GM13976 (cell line): ENCODE data around the gene LRRC55.

Experiments
- DNase-seq: peaks from one replicate; pipeline ENCODE4 v3.0.0; 2012; ENCODE audit warnings: low spot score
- in situ Hi-C: fragments of 300-500 bp; cut with MboI; formaldehyde crosslinking; loops from one replicate; pipeline ENCODE4 v1.12.0; 2022; ENCODE audit warnings: low sequenced_read_pairs, mixed read lengths, inconsistent platforms; ENCODE audit not compliant: unreplicated experiment
- TF ChIP-seq, protein P1 (sequence below): IDR thresholded peaks from 2 replicates; pipeline ENCODE4 v1.5.1; 2012; ENCODE audit warnings: borderline replicate concordance, mild to moderate bottlenecking; ENCODE audit not compliant: insufficient read depth; ENCODE audit errors: extremely low read depth, missing control alignments, control extremely low read depth

Gene LRRC55

DNA sequence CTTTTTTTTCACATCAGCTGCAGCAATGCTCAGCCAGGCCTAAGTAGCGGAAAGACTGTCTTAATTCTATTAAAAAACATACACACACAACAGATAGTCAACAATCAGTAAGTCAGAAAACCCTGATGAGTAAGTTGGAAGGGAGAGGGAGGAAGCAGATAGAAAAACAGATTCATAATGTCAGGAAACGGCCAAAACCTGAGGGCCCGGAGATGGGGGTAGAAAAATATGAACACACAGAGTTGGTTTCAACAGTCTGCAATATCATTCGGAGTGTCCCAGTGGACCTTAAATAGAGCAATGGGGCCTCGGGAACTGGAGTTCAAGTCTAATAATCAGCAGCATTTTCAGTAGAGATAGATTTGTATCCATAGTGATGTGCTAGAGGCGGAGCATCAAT lies 14.8 kb downstream of the LRRC55 start:
- no peak for DNase-seq
- in situ Hi-C loops: no loop called here
- TF ChIP-seq, protein P1, sequence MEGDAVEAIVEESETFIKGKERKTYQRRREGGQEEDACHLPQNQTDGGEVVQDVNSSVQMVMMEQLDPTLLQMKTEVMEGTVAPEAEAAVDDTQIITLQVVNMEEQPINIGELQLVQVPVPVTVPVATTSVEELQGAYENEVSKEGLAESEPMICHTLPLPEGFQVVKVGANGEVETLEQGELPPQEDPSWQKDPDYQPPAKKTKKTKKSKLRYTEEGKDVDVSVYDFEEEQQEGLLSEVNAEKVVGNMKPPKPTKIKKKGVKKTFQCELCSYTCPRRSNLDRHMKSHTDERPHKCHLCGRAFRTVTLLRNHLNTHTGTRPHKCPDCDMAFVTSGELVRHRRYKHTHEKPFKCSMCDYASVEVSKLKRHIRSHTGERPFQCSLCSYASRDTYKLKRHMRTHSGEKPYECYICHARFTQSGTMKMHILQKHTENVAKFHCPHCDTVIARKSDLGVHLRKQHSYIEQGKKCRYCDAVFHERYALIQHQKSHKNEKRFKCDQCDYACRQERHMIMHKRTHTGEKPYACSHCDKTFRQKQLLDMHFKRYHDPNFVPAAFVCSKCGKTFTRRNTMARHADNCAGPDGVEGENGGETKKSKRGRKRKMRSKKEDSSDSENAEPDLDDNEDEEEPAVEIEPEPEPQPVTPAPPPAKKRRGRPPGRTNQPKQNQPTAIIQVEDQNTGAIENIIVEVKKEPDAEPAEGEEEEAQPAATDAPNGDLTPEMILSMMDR: no peak

DNA sequence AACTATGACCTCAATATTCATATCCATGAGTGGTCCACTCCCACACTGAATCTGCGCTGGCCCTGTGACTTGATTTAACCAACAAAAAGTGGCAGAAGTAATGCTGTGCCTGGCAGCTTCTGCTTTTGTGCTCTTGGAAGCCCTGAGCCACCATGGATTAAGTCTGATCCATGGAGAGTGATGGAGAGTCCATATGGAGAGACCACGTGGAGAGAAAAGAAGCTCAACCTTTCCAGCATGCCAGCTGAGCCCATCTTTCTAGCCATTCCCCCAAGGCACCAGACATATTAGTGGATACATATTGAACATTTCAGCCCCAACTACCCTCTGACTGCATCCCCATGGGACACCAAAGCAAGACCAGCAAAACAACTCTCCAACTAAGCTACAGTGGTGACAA lies 16.0 kb downstream of the LRRC55 start:
- in situ Hi-C loops: no loop called here
- no peak for DNase-seq
- TF ChIP-seq, protein P1: no peak

DNA sequence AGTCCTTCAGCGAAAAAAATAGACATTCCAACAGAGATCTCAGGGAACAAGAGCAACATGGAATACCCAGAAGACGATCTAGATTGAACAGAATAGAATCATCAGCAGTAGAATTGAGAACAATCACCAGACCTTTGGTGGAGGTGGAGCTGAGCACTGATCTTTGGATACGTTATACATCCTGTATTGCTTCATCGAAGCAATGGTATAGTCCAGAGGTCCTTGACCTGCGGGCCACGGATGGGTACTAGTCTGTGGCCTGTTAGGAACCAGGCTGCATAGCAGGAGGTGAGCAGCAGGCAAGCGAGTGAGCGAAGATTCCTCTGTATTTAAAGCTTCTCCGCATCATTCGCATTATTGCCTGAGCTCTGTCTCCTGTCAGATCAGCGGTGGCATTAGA lies 17.6 kb downstream of the LRRC55 start:
- DNase-seq: no peak
- in situ Hi-C loops: no loop called here
- TF ChIP-seq, protein P1: no peak

DNA sequence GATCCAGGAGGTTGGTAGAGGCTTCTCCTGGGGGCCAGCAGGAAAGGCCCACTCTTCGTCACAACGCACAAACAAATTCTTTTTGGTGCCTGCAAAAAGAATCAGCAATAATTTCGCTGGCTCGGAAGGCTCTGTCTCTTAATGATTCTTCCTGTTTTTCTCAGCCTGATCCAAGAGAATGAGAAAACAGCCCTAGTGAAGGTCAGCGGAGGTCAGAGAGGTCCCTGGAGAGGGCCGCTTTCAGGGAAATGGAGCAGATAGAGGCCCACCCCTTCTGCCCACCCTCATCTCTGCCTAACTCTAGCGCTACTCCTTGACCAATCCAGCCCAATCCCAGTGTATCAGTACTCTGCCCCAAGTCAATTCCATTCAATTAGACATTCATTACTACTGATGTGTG lies 19.2 kb downstream of the LRRC55 start:
- TF ChIP-seq, protein P1: no peak
- DNase-seq: no peak
- in situ Hi-C loops: no loop called here

DNA sequence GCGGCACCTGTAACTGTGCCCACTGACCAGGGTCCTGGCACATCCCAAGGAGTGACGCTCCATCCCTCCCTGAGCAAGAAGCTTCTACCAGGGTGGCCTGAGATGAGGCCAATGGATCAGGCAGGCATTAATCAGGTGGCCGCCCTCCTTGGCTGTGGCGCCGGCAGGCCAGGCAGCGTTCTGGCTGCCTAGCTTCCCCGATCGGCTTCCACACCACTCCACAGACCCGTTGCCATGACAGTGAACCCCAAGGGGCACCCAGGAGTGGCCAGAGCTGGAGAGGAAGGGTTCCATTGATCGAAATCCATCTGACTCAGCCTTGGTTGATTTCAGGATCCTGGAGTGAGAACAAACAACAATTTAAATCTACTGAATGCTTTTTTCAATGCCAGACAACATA lies 20.5 kb downstream of the LRRC55 start:
- no peak for DNase-seq
- TF ChIP-seq, protein P1: no peak
- in situ Hi-C loops: no loop called here

DNA sequence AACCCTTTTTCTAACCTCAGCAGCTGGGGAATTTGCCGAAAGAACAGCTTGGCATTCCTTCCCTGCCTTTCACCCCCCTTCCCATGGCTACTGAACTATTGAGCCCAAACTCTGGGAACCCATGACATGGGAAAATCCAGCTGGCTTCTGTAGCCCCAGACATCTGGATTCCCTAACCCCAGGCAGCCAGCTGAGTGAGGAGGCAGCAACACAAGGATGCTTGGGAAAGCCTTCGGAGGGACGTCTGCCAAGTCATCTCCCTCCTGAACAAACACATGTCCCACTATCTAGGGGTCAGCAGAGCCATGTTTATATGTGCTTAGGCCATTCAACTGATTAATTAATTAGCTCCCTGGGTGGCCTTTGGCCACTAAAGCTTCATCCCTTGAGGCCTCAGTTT lies 21.6 kb downstream of the LRRC55 start:
- in situ Hi-C loops: no loop called here
- TF ChIP-seq, protein P1: no peak
- DNase-seq: no peak
